GM18526 (cell line): Measurements from ENCODE around the gene SV2A.
A peak's percentile ranks its signal among the peaks of the same experiment; 100 is the strongest.

Experiments used
- POLR2A ChIP-seq: IDR thresholded peaks from 3 replicates; pipeline ENCODE4 v1.6.1; 2011; ENCODE audit not compliant: insufficient read length; ENCODE audit errors: extremely low read depth

SV2A gene

DNA sequence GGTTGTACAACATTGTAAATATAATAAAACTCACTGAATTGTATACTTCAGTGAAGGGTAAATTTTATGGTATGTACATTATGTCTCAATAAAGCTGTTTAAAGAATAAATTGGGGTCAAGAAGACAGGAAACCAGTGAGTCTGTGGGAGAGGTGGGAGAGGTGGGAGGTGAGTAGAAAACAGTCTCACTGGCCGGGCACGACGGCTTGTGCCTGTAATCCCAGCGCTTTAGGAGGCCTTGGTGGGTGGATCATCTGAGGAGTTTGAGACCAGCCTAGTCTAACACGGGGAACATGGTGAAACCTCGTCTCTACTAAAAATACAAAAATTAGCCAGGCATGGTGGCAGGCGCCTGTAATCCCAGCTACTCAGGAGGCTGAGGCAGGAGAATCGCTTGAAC lies 14.8 kb upstream of the SV2A start:
- TF ChIP-seq POLR2A, result no peak

GRCh38 chr1:149931212-149931790 lies 13.7 kb upstream of the SV2A start:
- no peak for TF ChIP-seq POLR2A

DNA sequence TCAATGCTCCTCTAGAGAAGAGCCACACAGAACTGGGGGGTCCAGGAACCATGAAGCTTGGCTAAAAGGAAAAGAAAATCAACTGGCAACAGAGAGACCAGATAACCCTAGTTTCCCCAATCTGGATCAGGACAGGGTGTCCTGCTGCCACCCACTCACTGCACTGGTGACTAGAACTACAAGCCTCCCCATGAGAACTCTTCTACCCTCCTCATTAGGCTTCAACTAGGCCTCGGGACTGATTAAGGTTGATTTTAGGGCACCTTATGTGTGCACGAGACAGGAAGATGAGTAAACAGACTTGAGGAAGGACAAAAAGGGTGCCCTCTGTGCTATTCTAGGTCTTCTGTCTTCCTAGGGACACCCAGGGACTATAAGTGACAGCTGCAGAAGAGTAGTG lies 12.2 kb upstream of the SV2A start:
- TF ChIP-seq POLR2A, result no peak

GRCh38 chr1:149928401-149928724 lies 10.7 kb upstream of the SV2A start:
- TF ChIP-seq POLR2A, result no peak

DNA sequence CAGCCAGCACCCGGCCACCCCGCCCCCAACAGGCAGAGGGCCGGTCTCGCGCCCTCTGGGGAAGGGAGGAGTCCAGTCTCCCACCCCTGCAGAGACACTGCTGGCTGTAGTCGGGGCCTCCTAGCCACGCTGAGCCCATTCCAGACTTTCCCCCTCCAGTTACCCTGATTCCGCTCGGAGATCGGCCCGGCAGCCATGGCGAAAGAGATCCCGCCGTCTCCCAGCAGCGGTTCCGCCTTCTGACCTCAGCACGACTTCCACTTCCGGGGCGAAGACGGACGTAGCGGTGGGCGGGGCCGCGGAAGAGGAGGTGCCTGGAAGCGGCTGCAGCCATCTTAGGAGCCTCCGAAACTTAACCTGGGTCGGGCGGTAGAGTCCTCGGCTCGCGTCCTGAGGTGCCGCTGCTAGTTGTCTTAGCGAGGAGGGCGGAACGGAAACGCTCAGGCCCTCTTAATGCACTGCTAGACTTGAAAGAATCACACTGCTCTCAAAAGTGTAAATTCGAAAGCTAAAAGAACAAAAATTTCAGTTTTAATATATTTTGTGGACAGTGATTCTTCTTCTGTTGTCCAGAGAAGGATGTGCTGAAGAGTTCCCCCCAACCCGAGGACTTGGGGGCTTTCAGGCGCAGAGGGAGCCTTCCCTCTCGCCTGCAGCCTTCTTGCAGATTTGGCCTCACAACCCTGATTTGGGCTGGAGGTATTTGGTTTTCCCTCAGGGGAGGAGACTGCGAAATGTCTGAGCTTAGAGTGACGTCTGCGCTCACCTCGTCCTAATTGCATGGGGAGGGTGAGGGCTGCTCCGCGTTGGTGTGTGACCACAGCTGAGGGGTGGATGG lies 10.1 kb upstream of the SV2A start, which contains the start of gene SF3B4:
TSS of gene SF3B4 (minus strand) at position 241 of the 838 bp plus-strand sequence. CDS start at position 197, 44 bp downstream.
- TF ChIP-seq POLR2A, result peak; percentile 95

GRCh38 chr1:149927056-149927562 lies 9.5 kb upstream of the SV2A start:
- TF ChIP-seq POLR2A, result no peak

DNA sequence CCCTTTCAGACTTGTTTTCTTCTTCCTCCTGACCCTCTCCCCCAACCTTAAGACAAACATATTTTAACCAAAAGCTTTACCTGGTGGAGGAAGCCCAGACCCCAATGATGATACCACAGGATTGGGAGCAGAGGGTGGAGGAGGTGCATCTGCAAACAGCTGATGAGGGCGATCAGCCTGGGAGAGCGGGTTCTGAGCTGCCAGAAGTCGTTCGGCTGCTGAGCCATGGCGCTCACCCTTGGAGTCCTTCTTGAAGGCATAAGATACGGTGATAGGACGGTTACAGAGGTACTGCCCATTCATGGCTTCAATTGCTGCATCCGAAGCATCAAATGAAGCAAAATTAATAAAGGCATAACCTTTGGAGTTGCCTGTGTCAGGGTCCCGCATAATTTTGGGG lies 8.7 kb upstream of the SV2A start:
- no peak for TF ChIP-seq POLR2A

- TF ChIP-seq POLR2A, result no peak
Measured at GRCh38 chr1:149925751-149926150, 8.1 kb upstream of the SV2A start.

DNA sequence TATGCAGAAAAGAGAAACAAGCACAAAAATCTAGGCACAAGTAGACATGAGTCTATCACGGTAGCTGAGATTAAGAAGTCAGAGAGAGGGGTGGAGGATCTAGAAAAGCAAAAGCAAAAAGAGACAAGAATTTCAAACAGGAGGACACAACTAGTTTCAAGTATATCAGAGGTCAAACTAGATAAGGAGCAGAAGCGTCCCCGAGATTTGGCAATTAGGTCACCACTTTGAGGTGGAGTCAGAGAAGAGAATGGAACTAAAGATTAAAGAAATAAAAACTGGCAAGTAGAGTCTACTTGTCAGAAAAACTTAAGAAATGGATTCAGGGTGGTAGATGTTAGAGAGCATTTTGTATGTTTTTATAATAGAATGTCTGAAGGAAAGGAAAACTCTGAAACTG lies 7.7 kb upstream of the SV2A start:
- no peak for TF ChIP-seq POLR2A

- TF ChIP-seq POLR2A, result no peak
Measured at GRCh38 chr1:149923626-149924025, 6.0 kb upstream of the SV2A start.

DNA sequence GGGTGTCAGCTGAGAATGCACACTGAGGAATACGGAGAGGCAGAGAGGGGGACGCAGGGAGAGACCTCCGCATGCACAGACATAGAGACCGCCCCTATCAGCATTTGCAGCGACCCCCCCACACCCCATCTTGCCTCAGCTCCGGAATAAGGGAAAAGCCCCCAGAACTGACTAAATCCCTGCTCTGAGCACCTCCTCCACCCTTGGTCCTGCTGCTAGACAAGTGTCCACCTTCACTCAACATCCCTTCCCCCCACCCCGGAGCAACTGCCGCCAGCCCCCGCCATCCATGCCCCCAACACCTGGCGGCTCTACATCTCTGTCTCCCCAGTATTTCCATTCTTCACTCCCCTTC lies 769 bp downstream of the SV2A start:
- TF ChIP-seq POLR2A, result no peak

- TF ChIP-seq POLR2A, result no peak
Measured at GRCh38 chr1:149916193-149916897, 1.3 kb downstream of the SV2A start.

DNA sequence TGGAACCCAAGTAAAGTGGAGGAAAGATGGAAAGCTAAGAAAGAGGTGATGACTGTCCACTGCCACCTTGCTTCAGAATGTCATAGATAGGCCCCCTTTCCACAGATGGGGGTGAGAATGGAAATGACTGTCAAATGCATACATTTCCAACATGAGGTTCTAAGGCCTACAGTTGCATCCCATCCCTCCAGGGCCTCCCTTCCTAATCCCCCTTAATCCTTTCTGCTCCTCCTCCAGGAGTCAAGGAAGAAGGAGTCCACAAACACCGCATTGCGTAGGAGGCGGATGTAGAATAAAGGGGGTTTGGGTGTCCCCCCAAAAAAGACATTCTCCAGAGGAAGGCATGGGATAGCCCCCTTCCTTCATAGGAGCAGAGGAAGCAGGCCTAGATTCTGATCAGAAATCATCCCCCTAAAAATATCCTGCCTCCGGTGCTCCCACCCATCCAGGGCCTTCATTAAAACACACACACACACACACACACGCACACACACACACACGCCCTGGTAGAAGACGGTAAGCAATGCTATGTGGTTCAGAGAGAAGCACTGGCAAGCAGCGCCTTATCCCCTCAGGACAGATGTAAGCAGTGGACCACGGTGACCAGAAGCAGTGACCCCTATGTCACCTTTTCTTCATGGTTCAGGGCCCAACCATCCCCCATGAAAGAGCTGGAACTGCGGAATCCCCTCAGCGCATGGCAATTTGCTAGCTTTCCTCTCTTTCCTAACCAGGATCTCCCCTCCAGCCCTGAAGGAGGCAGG lies 2.0 kb downstream of the SV2A start:
- TF ChIP-seq POLR2A, result no peak

DNA sequence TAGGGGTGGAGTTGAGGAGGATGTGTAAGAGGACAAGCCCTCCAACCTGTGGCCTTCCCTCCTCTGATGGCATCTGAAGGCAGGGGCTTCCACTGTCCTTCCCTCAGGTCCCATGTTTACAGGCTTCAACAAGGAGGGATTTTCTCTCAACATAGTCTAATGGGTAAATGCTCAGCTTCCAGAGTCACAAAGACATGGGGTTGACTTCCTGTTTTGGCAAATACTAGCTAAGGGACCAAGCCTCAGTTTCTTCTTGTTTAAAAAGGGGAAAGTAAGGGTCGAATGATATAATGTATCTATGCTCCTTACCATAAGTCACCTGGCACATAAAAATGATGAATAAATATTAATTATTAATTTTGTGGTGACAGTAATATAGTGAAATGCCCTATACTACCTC lies 3.1 kb downstream of the SV2A start:
- TF ChIP-seq POLR2A, result no peak

GRCh38 chr1:149906570-149907075 lies 11.0 kb downstream of the SV2A start:
- no peak for TF ChIP-seq POLR2A
